ENCODE data around the gene PTPRR.

- no peak for TF ChIP-seq CTCF (IDR thresholded peaks at IDR 0.05; ENCODE audit: insufficient read depth, low read depth, low read length)
- TF ChIP-seq EZH2 (IDR thresholded peaks at IDR 0.05; ENCODE audit: insufficient read depth, low read length), result no peak
These were observed 184.0 kb downstream of the PTPRR start for GRCh38 chr12:70736351-70737133.
